Effector memory CD4-positive, alpha-beta T cell (primary cell): ENCODE measurements around the gene ARHGAP8.
"Not testable (repeated sequence)": the region's sequence is repeated elsewhere in the genome, so short reads cannot be mapped to it uniquely, and the experiment has no call there.

Source experiments
- DNase-seq, 3 donors: peaks; one replicate each; pipeline ENCODE4 v3.0.0-alpha.2; 2020
- H3K27ac ChIP-seq: 2 replicates; pipeline ENCODE4 v1.7.0; 2013; ENCODE audit warnings: mild to moderate bottlenecking, low read length, moderate library complexity; ENCODE audit not compliant: insufficient read depth, poor library complexity, severe bottlenecking
- H3K27me3 ChIP-seq: replicated peaks from 2 replicates; pipeline ENCODE4 v1.7.0; 2013; ENCODE audit warnings: mild to moderate bottlenecking, low read length; ENCODE audit not compliant: insufficient read depth, control insufficient read depth, poor library complexity, severe bottlenecking
- H3K36me3 ChIP-seq: 2 replicates; pipeline ENCODE4 v1.7.0; 2013; ENCODE audit warnings: mild to moderate bottlenecking, low read length, moderate library complexity; ENCODE audit not compliant: control insufficient read depth, insufficient read depth
- H3K4me1 ChIP-seq: 2 replicates; pipeline ENCODE4 v1.7.0; 2013; ENCODE audit warnings: low read length, mild to moderate bottlenecking; ENCODE audit not compliant: control insufficient read depth, insufficient read depth, poor library complexity, severe bottlenecking
- H3K4me3 ChIP-seq: 2 replicates; pipeline ENCODE4 v1.7.0; 2013; ENCODE audit warnings: low read length, low read depth, mild to moderate bottlenecking; ENCODE audit not compliant: insufficient read depth, poor library complexity, severe bottlenecking
- H3K9me3 ChIP-seq: 2 replicates; pipeline ENCODE4 v1.7.0; 2013; ENCODE audit warnings: mild to moderate bottlenecking, low read length, moderate library complexity; ENCODE audit not compliant: control insufficient read depth

Gene ARHGAP8

GRCh38 chr22:44738347-44738715 is 14.0 kb upstream of the ARHGAP8 start:
- Histone ChIP-seq H3K27me3 (no peaks in the 10 kb centered on the region), H3K9me3 (no peaks in the 10 kb centered on the region), H3K27ac (no peak overlapping the region), H3K36me3 (no peaks in the 10 kb centered on the region), H3K4me1 (no peaks in the 10 kb centered on the region), H3K4me3 (no peak overlapping the region)
- DNase-seq = no peak

- Histone ChIP-seq H3K9me3 (no peaks in the 10 kb centered on the region), H3K27me3 (no peaks in the 10 kb centered on the region), H3K36me3 (no peaks in the 10 kb centered on the region), H3K27ac (no peak overlapping the region), H3K4me1 (no peaks in the 10 kb centered on the region), H3K4me3 (no peak overlapping the region)
- no peak for DNase-seq
Measured at GRCh38 chr22:44739024-44739423, 13.4 kb upstream of the ARHGAP8 start.

- not testable (repeated sequence) for DNase-seq, H3K36me3 ChIP-seq, H3K9me3 ChIP-seq, H3K4me3 ChIP-seq, H3K4me1 ChIP-seq, H3K27ac ChIP-seq, H3K27me3 ChIP-seq
Measured at GRCh38 chr22:44739666-44740065, 12.7 kb upstream of the ARHGAP8 start.

GRCh38 chr22:44740307-44740706 is 12.1 kb upstream of the ARHGAP8 start:
- no peaks in the 10 kb centered on the region for H3K27me3 ChIP-seq
- no peaks in the 10 kb centered on the region for H3K4me1 ChIP-seq
- no peak overlapping the region for H3K27ac ChIP-seq
- H3K4me3 ChIP-seq = no peak overlapping the region
- no peaks in the 10 kb centered on the region for H3K9me3 ChIP-seq
- no peak for DNase-seq
- no peaks in the 10 kb centered on the region for H3K36me3 ChIP-seq

- Histone ChIP-seq H3K4me1 (no peaks in the 10 kb centered on the region), H3K27ac (no peak overlapping the region), H3K36me3 (no peaks in the 10 kb centered on the region), H3K27me3 (no peaks in the 10 kb centered on the region), H3K4me3 (no peak overlapping the region), H3K9me3 (no peaks in the 10 kb centered on the region)
- DNase-seq = no peak
Measured at GRCh38 chr22:44741929-44742328, 10.4 kb upstream of the ARHGAP8 start.

- no peaks in the 10 kb centered on the region for H3K36me3 ChIP-seq
- H3K4me3 ChIP-seq = no peak overlapping the region
- no peaks in the 10 kb centered on the region for H3K4me1 ChIP-seq
- H3K27ac ChIP-seq = no peak overlapping the region
- DNase-seq = no peak
- H3K27me3 ChIP-seq = no peaks in the 10 kb centered on the region
- H3K9me3 ChIP-seq = no peaks in the 10 kb centered on the region
Measured at GRCh38 chr22:44743247-44743646, 9.1 kb upstream of the ARHGAP8 start.

GRCh38 chr22:44743804-44744211 is 8.6 kb upstream of the ARHGAP8 start:
- Histone ChIP-seq H3K4me1 (no peaks in the 10 kb centered on the region), H3K36me3 (no peaks in the 10 kb centered on the region), H3K27ac (no peak overlapping the region), H3K4me3 (no peak overlapping the region), H3K27me3 (no peaks in the 10 kb centered on the region), H3K9me3 (no peaks in the 10 kb centered on the region)
- DNase-seq = no peak

- no peaks in the 10 kb centered on the region for H3K9me3 ChIP-seq
- no peaks in the 10 kb centered on the region for H3K27me3 ChIP-seq
- H3K27ac ChIP-seq = no peak overlapping the region
- H3K36me3 ChIP-seq = no peaks in the 10 kb centered on the region
- no peak overlapping the region for H3K4me3 ChIP-seq
- no peaks in the 10 kb centered on the region for H3K4me1 ChIP-seq
- no peak for DNase-seq
Measured at GRCh38 chr22:44745853-44746789, 6.3 kb upstream of the ARHGAP8 start.

- not testable (repeated sequence) for H3K27ac ChIP-seq, H3K36me3 ChIP-seq, DNase-seq, H3K9me3 ChIP-seq, H3K27me3 ChIP-seq, H3K4me3 ChIP-seq, H3K4me1 ChIP-seq
Measured at GRCh38 chr22:44747784-44748127, 4.6 kb upstream of the ARHGAP8 start.

GRCh38 chr22:44748524-44748923 is 3.9 kb upstream of the ARHGAP8 start:
- Histone ChIP-seq H3K4me3 (no peak overlapping the region), H3K4me1 (peaks cover 6% of the 10 kb centered on the region), H3K27me3 (peaks cover 9% of the 10 kb centered on the region), H3K9me3 (no peaks in the 10 kb centered on the region), H3K27ac (no peak overlapping the region), H3K36me3 (no peaks in the 10 kb centered on the region)
- DNase-seq = no peak
